ENCODE measurements around the gene CD40LG. TPM values are rescaled to one million over a fixed set of nuclear protein-coding genes. Genes with fewer than 3 reads are reported as not detected.

CD40LG gene
- polyA plus RNA-seq, 1 donor (not counting 4 experiments of a cell fraction or from before 2014, with no cell fraction given): not detected

- no peak overlapping the region for H3K27ac ChIP-seq (ENCODE audit: control insufficient read depth, insufficient read depth, low read length)
- H3K4me3 ChIP-seq (ENCODE audit: control insufficient read depth in 2 of 3, extremely low read depth in 1 of 3, insufficient read depth in 2 of 3, low read depth in 1 of 3, low read length in 3 of 3): no peak overlapping the region
- TF ChIP-seq EZH2 (IDR thresholded peaks at IDR 0.05; ENCODE audit: low read length) (no peak), CTCF (optimal IDR thresholded peaks at IDR 0.05 in 1 of 3, IDR thresholded peaks at IDR 0.05 in 1 of 3, conservative IDR thresholded peaks at IDR 0.05 in 1 of 3; ENCODE audit: extremely low read depth in 1 of 3, insufficient read depth in 2 of 3, low read length in 3 of 3) (no peak)
- no peaks in the 10 kb centered on the region for H4K20me1 ChIP-seq (ENCODE audit: control insufficient read depth, extremely low read depth, insufficient read depth, low read length)
- no peaks in the 10 kb centered on the region for H3K36me3 ChIP-seq (ENCODE audit: control insufficient read depth in 2 of 2, extremely low read depth in 1 of 2, insufficient read depth in 2 of 2, low read length in 2 of 2)
- H3K9me3 ChIP-seq (ENCODE audit: control insufficient read depth, low read depth, low read length): no peaks in the 10 kb centered on the region
- H3K4me2 ChIP-seq (ENCODE audit: control insufficient read depth, extremely low read depth, insufficient read depth, low read depth, low read length): no peak overlapping the region
- DNase-seq (ENCODE audit: low read depth, low spot score) (no peak), FAIRE-seq (no peak)
- H3K79me2 ChIP-seq (ENCODE audit: control insufficient read depth, insufficient read depth, low read length): no peaks in the 10 kb centered on the region
- no peaks in the 10 kb centered on the region for H3K4me1 ChIP-seq (ENCODE audit: control insufficient read depth, extremely low read depth, insufficient read depth, low read length)
- dilution Hi-C loops (cut with MboI; ENCODE audit: extremely low pct_ligation_motif_present, low sequenced_read_pairs): no loop called here
- no peaks in the 10 kb centered on the region for H3K27me3 ChIP-seq (ENCODE audit: control insufficient read depth, extremely low read depth, insufficient read depth, low read length)
- no peaks in the 10 kb centered on the region for H3K9me1 ChIP-seq (ENCODE audit: control insufficient read depth, extremely low read depth, insufficient read depth, low read length)
- no peak overlapping the region for H3K9ac ChIP-seq (ENCODE audit: control insufficient read depth, extremely low read depth, insufficient read depth, low read length)
- H2AFZ ChIP-seq (ENCODE audit: control insufficient read depth, low read length): no peak overlapping the region
Observed at GRCh38 chrX:136662976-136663375, 15.0 kb downstream of the CD40LG start.

DNA sequence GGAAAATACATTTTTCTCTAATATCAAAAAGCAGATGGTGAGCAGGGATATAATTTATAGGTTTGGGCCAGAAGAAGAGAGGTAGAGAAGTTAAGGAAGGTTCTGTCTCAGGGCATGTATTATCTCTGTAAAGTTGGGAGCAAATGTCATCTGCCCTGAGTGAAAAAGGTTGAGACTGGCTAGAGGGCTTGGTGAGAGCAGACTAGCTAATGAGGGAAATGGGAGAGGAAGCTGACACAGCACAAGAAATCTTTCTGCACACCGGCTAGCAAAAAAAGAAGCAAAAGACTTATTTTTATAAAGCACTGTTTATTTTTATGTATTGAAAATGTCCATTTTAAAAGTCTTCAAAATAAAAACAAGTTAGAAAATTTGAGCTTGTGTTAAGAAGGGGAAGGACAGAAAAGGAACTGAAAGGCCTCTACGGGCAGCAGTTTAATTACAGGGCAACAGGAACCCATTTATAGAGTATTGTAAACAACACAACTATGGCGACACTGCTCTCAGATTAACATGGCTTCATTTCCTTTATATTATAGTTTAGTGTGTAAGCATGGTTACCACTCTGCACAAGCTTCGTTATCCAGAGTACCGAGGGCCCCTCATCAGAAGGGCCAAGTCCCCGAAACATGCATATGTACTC lies 17.4 kb downstream of the CD40LG start:
- Histone ChIP-seq H3K27me3 (ENCODE audit: control insufficient read depth, extremely low read depth, insufficient read depth, low read length) (no peaks in the 10 kb centered on the region), H3K9me3 (ENCODE audit: control insufficient read depth, low read depth, low read length) (no peaks in the 10 kb centered on the region), H3K79me2 (ENCODE audit: control insufficient read depth, insufficient read depth, low read length) (no peaks in the 10 kb centered on the region), H4K20me1 (ENCODE audit: control insufficient read depth, extremely low read depth, insufficient read depth, low read length) (no peaks in the 10 kb centered on the region), H3K27ac (ENCODE audit: control insufficient read depth, insufficient read depth, low read length) (no peak overlapping the region), H3K9me1 (ENCODE audit: control insufficient read depth, extremely low read depth, insufficient read depth, low read length) (no peaks in the 10 kb centered on the region), H2AFZ (ENCODE audit: control insufficient read depth, low read length) (no peak overlapping the region), H3K9ac (ENCODE audit: control insufficient read depth, extremely low read depth, insufficient read depth, low read length) (no peak overlapping the region), H3K36me3 (ENCODE audit: control insufficient read depth in 2 of 2, extremely low read depth in 1 of 2, insufficient read depth in 2 of 2, low read length in 2 of 2) (no peaks in the 10 kb centered on the region), H3K4me2 (ENCODE audit: control insufficient read depth, extremely low read depth, insufficient read depth, low read depth, low read length) (no peak overlapping the region), H3K4me3 (ENCODE audit: control insufficient read depth in 2 of 3, extremely low read depth in 1 of 3, insufficient read depth in 2 of 3, low read depth in 1 of 3, low read length in 3 of 3) (no peak overlapping the region), H3K4me1 (ENCODE audit: control insufficient read depth, extremely low read depth, insufficient read depth, low read length) (no peaks in the 10 kb centered on the region)
- no peak for FAIRE-seq
- no peak for DNase-seq (ENCODE audit: low read depth, low spot score)
- TF ChIP-seq EZH2 (IDR thresholded peaks at IDR 0.05; ENCODE audit: low read length) (no peak), CTCF (optimal IDR thresholded peaks at IDR 0.05 in 1 of 3, IDR thresholded peaks at IDR 0.05 in 1 of 3, conservative IDR thresholded peaks at IDR 0.05 in 1 of 3; ENCODE audit: extremely low read depth in 1 of 3, insufficient read depth in 2 of 3, low read length in 3 of 3) (no peak)
- dilution Hi-C loops (cut with MboI; ENCODE audit: extremely low pct_ligation_motif_present, low sequenced_read_pairs): no loop called here

Measured in keratinocyte (primary cell).